WTC11 (cell line): ENCODE data around the gene HOXD1. TPM values are rescaled to one million over a fixed set of nuclear protein-coding genes. Genes with fewer than 3 reads are reported as not detected.
A peak's percentile ranks its signal among the peaks of the same experiment; 100 is the strongest.

Source experiments
- ATAC-seq: fragments of 200-7000 bp; cut with Tn5 transposase; 2 replicates; pipeline ENCODE4 v1.10.0; 2021; ENCODE audit warnings: mild to moderate bottlenecking, moderate library complexity
- CTCF ChIA-PET: fragments of 300-600 bp; sonication (Branson Sonifier 250); formaldehyde crosslinking; loops from one replicate; lab custom pipeline; 2021; ENCODE audit warnings: antibody characterized with exemption; lab: Charles Lee
- POLR2A ChIA-PET: fragments of 350-600 bp; sonication (Branson Sonifier 250); formaldehyde crosslinking; loops from one replicate; lab custom pipeline; 2021; ENCODE audit warnings: antibody characterized with exemption; lab: Charles Lee
- DNase-seq: peaks from one replicate; pipeline ENCODE4 v3.0.0; 2021; ENCODE audit warnings: low spot score
- H3K27ac Mint-ChIP-seq: 2 replicates; pipeline ENCODE4 v1.8.0; 2021; ENCODE audit warnings: mixed read lengths
- H3K27me3 Mint-ChIP-seq: 2 replicates; pipeline ENCODE4 v1.8.0; 2021; ENCODE audit warnings: low read depth, mild to moderate bottlenecking, moderate library complexity, mixed read lengths
- H3K36me3 Mint-ChIP-seq: 2 replicates; pipeline ENCODE4 v1.8.0; 2021; ENCODE audit warnings: mixed read lengths
- H3K4me1 Mint-ChIP-seq: 2 replicates; pipeline ENCODE4 v1.8.0; 2022; ENCODE audit warnings: mixed read lengths
- H3K4me3 Mint-ChIP-seq: 2 replicates; pipeline ENCODE4 v1.8.0; 2021; ENCODE audit warnings: mild to moderate bottlenecking, moderate library complexity, mixed read lengths
- H3K9me3 Mint-ChIP-seq: 2 replicates; pipeline ENCODE4 v1.8.0; 2021; ENCODE audit warnings: mixed read lengths
- CBFB ChIP-seq: sonication (generic); formaldehyde crosslinking; IDR thresholded peaks from 2 replicates; pipeline ENCODE4 v1.8.1; 2022; ENCODE audit warnings: mild to moderate bottlenecking, low read depth, missing genetic modification reagents
- E2F1 ChIP-seq: sonication (generic); formaldehyde crosslinking; IDR thresholded peaks from 2 replicates; pipeline ENCODE4 v1.8.0; 2022; ENCODE audit warnings: mild to moderate bottlenecking, missing genetic modification reagents
- E2F5 ChIP-seq: sonication (generic); formaldehyde crosslinking; IDR thresholded peaks from 2 replicates; pipeline ENCODE4 v1.8.1; 2022; ENCODE audit warnings: mild to moderate bottlenecking, moderate library complexity, missing genetic modification reagents
- ELF4 ChIP-seq: sonication (generic); formaldehyde crosslinking; IDR thresholded peaks from 2 replicates; pipeline ENCODE4 v1.8.1; 2022; ENCODE audit warnings: low read depth, mild to moderate bottlenecking, moderate library complexity, missing genetic modification reagents
- ETV6 ChIP-seq: sonication (generic); formaldehyde crosslinking; IDR thresholded peaks from 2 replicates; pipeline ENCODE4 v1.8.1; 2022; ENCODE audit warnings: mild to moderate bottlenecking, missing genetic modification reagents
- FOXK1 ChIP-seq: sonication (generic); formaldehyde crosslinking; IDR thresholded peaks from 2 replicates; pipeline ENCODE4 v1.8.0; 2022; ENCODE audit warnings: mild to moderate bottlenecking, moderate library complexity, missing genetic modification reagents
- FOXP1 ChIP-seq: sonication (generic); formaldehyde crosslinking; IDR thresholded peaks from 2 replicates; pipeline ENCODE4 v1.8.0; 2022; ENCODE audit warnings: missing genetic modification reagents, mild to moderate bottlenecking, moderate library complexity, borderline replicate concordance
- HMGA2 ChIP-seq: fragments of 250-450 bp; sonication (Bioruptor Pico); IDR thresholded peaks from 2 replicates; pipeline ENCODE4 v1.4.0; 2021; ENCODE audit warnings: mild to moderate bottlenecking, moderate library complexity
- IRF2 ChIP-seq: sonication (generic); formaldehyde crosslinking; IDR thresholded peaks from 2 replicates; pipeline ENCODE4 v1.8.0; 2022; ENCODE audit warnings: low read depth, missing genetic modification reagents, borderline replicate concordance
- MAX ChIP-seq: sonication (generic); formaldehyde crosslinking; IDR thresholded peaks from 2 replicates; pipeline ENCODE4 v1.8.0; 2022; ENCODE audit warnings: mild to moderate bottlenecking, missing genetic modification reagents
- MYBL2 ChIP-seq: sonication (generic); formaldehyde crosslinking; IDR thresholded peaks from 2 replicates; pipeline ENCODE4 v1.8.1; 2023; ENCODE audit warnings: mild to moderate bottlenecking, moderate library complexity, missing genetic modification reagents
- NFATC4 ChIP-seq: fragments of 250-450 bp; sonication (Bioruptor Pico); IDR thresholded peaks from 2 replicates; pipeline ENCODE4 v1.9.0; 2021; ENCODE audit warnings: mild to moderate bottlenecking
- NR3C1 ChIP-seq: sonication (generic); formaldehyde crosslinking; conservative IDR thresholded peaks from 2 replicates; pipeline ENCODE4 v1.8.1; 2023; ENCODE audit warnings: low read depth, mild to moderate bottlenecking, missing genetic modification reagents
- SMAD4 ChIP-seq: sonication (generic); formaldehyde crosslinking; IDR thresholded peaks from 2 replicates; pipeline ENCODE4 v1.8.0; 2022; ENCODE audit warnings: mild to moderate bottlenecking, missing genetic modification reagents
- SP1 ChIP-seq: sonication (generic); formaldehyde crosslinking; conservative IDR thresholded peaks from 2 replicates; pipeline ENCODE4 v1.8.1; 2022; ENCODE audit warnings: missing genetic modification reagents
- TP53 ChIP-seq: sonication (generic); formaldehyde crosslinking; IDR thresholded peaks from 2 replicates; pipeline ENCODE4 v1.8.1; 2023; ENCODE audit warnings: mild to moderate bottlenecking, missing genetic modification reagents
- ZNF121 ChIP-seq: sonication (generic); formaldehyde crosslinking; IDR thresholded peaks from 2 replicates; pipeline ENCODE4 v1.8.0; 2023; ENCODE audit warnings: missing genetic modification reagents
- ZNF138 ChIP-seq: sonication (generic); formaldehyde crosslinking; conservative IDR thresholded peaks from 2 replicates; pipeline ENCODE4 v1.8.1; 2022; ENCODE audit warnings: mild to moderate bottlenecking, moderate library complexity, missing genetic modification reagents
- ZNF219 ChIP-seq: sonication (generic); formaldehyde crosslinking; IDR thresholded peaks from 2 replicates; pipeline ENCODE4 v1.8.0; 2023; ENCODE audit warnings: missing genetic modification reagents, mild to moderate bottlenecking, borderline replicate concordance
- ZNF263 ChIP-seq: sonication (generic); formaldehyde crosslinking; IDR thresholded peaks from 2 replicates; pipeline ENCODE4 v1.8.1; 2022; ENCODE audit warnings: low read depth, mild to moderate bottlenecking, moderate library complexity, missing genetic modification reagents
- ZNF281 ChIP-seq: sonication (generic); formaldehyde crosslinking; IDR thresholded peaks from 2 replicates; pipeline ENCODE4 v1.8.0; 2023; ENCODE audit warnings: mild to moderate bottlenecking, missing genetic modification reagents
- total RNA-seq: library from RNA; stranded (reverse); gene quantifications from 3 replicates; pipeline ENCODE4 v1.2.3, GENCODE V29; 2021
- TF ChIP-seq, protein P1 (sequence below): sonication (generic); formaldehyde crosslinking; IDR thresholded peaks from 2 replicates; pipeline ENCODE4 v1.8.1; 2022; ENCODE audit warnings: missing genetic modification reagents, borderline replicate concordance
- TF ChIP-seq, protein P2 (sequence below): sonication (generic); formaldehyde crosslinking; conservative IDR thresholded peaks from 2 replicates; pipeline ENCODE4 v1.8.1; 2023; ENCODE audit warnings: mild to moderate bottlenecking, low read depth, missing genetic modification reagents, moderate library complexity

HOXD1 gene
- total RNA-seq, 1 experiment from 2014 or later: 0.22 TPM

GRCh38 chr2:176169711-176170110 lies 18.8 kb upstream of the HOXD1 start:
- H3K27ac Mint-ChIP-seq: no peak overlapping the region
- peaks cover 24% of the 10 kb centered on the region for H3K4me1 Mint-ChIP-seq
- ChIA-PET CTCF (interaction anchor here (0.7 to 1.1 kb wide), 2 partner anchors 468 to 979 kb away, joined by 3 to 6 read pairs; no protein-coding TSS in a partner anchor), POLR2A (no interaction called here)
- DNase-seq (no peak), ATAC-seq (no peak)
- no peak overlapping the region for H3K4me3 Mint-ChIP-seq
- H3K36me3 Mint-ChIP-seq: peaks cover 4% of the 10 kb centered on the region; the same call in 1 of the 2 replicates
- peaks cover 100% of the 10 kb centered on the region for H3K27me3 Mint-ChIP-seq
- TF ChIP-seq ETV6 (CRISPR knock-in tag) (no peak), ELF4 (CRISPR knock-in tag) (no peak), MAX (CRISPR knock-in tag) (no peak), ZNF263 (no peak), MYBL2 (no peak), FOXK1 (CRISPR knock-in tag) (no peak), NR3C1 (no peak), SMAD4 (no peak), IRF2 (CRISPR knock-in tag) (no peak), E2F5 (no peak), FOXP1 (no peak), TP53 (CRISPR knock-in tag) (no peak), ZNF281 (no peak), ZNF219 (CRISPR knock-in tag) (no peak), SP1 (CRISPR knock-in tag) (no peak)
- TF ChIP-seq, protein P1, sequence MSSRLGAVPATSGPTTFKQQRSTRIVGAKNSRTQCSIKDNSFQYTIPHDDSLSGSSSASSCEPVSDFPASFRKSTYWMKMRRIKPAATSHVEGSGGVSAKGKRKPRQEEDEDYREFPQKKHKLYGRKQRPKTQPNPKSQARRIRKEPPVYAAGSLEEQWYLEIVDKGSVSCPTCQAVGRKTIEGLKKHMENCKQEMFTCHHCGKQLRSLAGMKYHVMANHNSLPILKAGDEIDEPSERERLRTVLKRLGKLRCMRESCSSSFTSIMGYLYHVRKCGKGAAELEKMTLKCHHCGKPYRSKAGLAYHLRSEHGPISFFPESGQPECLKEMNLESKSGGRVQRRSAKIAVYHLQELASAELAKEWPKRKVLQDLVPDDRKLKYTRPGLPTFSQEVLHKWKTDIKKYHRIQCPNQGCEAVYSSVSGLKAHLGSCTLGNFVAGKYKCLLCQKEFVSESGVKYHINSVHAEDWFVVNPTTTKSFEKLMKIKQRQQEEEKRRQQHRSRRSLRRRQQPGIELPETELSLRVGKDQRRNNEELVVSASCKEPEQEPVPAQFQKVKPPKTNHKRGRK (CRISPR knock-in tag): no peak
- TF ChIP-seq, protein P2, sequence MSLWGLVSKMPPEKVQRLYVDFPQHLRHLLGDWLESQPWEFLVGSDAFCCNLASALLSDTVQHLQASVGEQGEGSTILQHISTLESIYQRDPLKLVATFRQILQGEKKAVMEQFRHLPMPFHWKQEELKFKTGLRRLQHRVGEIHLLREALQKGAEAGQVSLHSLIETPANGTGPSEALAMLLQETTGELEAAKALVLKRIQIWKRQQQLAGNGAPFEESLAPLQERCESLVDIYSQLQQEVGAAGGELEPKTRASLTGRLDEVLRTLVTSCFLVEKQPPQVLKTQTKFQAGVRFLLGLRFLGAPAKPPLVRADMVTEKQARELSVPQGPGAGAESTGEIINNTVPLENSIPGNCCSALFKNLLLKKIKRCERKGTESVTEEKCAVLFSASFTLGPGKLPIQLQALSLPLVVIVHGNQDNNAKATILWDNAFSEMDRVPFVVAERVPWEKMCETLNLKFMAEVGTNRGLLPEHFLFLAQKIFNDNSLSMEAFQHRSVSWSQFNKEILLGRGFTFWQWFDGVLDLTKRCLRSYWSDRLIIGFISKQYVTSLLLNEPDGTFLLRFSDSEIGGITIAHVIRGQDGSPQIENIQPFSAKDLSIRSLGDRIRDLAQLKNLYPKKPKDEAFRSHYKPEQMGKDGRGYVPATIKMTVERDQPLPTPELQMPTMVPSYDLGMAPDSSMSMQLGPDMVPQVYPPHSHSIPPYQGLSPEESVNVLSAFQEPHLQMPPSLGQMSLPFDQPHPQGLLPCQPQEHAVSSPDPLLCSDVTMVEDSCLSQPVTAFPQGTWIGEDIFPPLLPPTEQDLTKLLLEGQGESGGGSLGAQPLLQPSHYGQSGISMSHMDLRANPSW: no peak
- H3K9me3 Mint-ChIP-seq: no peaks in the 10 kb centered on the region

GRCh38 chr2:176170602-176171305 lies 17.7 kb upstream of the HOXD1 start:
- ATAC-seq: peak; percentile 6
- CTCF ChIA-PET: interaction anchor here (0.6 to 1.9 kb wide), 7 partner anchors 8 to 383 kb away, joined by 3 to 8 read pairs (median 4); no protein-coding TSS in a partner anchor
- Mint-ChIP-seq H3K36me3 (peaks cover 4% of the 10 kb centered on the region; the same call in 1 of the 2 replicates), H3K4me3 (peak overlapping the region; percentile 50; the same call in 1 of the 2 replicates), H3K27me3 (peaks cover 100% of the 10 kb centered on the region), H3K9me3 (no peaks in the 10 kb centered on the region), H3K4me1 (peaks cover 27% of the 10 kb centered on the region), H3K27ac (no peak overlapping the region)
- no peak for DNase-seq
- POLR2A ChIA-PET: interaction anchor here (1.8 kb wide), 1 partner anchor 10 kb away, joined by 7 read pairs; no protein-coding TSS in a partner anchor
- no peak for TF ChIP-seq ZNF138 (CRISPR knock-in tag)
- TF ChIP-seq E2F1 (CRISPR knock-in tag): no peak
- no peak for TF ChIP-seq CBFB
- no peak for TF ChIP-seq NFATC4 (CRISPR knock-in tag)
- no peak for TF ChIP-seq HMGA2
- TF ChIP-seq ZNF121 (CRISPR knock-in tag): no peak
